ENCODE measurements around the gene PET100. TPM values are rescaled to one million over a fixed set of nuclear protein-coding genes. Genes with fewer than 3 reads are reported as not detected.

PET100 gene
- polyA plus RNA-seq, 1 donor (not counting 4 experiments of a cell fraction or from before 2014, with no cell fraction given): 85.8 TPM

DNA sequence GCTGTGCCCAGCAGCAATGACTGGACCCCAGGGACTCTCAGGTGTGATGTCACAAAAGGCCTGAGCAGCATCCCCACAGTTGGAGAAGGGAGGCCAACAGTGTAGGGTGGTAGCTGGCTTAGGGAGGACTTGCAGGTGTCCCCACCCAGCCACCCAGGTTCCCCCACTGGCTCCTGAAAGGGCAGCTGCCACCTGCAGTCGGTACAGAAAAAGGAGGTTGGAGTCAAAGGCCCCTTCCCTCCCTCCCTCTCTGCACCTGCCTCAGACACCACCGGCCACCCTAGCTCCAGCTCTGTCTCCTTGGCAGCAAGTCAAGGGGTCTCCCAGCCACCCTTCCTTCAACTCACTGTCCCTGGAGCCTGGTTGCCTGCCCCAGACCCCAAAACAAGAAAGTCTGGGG, 4.1 kb downstream of the PET100 start, which contains the start of gene PCP2:
TSS of gene PCP2 (minus strand) at position 22 of the 400 bp plus-strand sequence. CDS start 262 bp downstream, outside the sequence.
- DNase-seq (ENCODE audit: low read depth, low spot score): no peak
- Histone ChIP-seq H3K9ac (ENCODE audit: control insufficient read depth, extremely low read depth, insufficient read depth, low read length) (no peak within 1 kb of the TSS), H3K4me1 (ENCODE audit: control insufficient read depth, extremely low read depth, insufficient read depth, low read length) (peaks cover 9% of the 10 kb centered on the region), H3K36me3 (ENCODE audit: control insufficient read depth in 2 of 2, extremely low read depth in 1 of 2, insufficient read depth in 2 of 2, low read length in 2 of 2) (peaks cover 0 to 5% of the 10 kb centered on the region in 2 experiments), H3K4me2 (ENCODE audit: control insufficient read depth, extremely low read depth, insufficient read depth, low read depth, low read length) (no peak within 1 kb of the TSS), H3K9me1 (ENCODE audit: control insufficient read depth, extremely low read depth, insufficient read depth, low read length) (no peaks in the 10 kb centered on the region), H2AFZ (ENCODE audit: control insufficient read depth, low read length) (no peak within 1 kb of the TSS), H3K27me3 (ENCODE audit: control insufficient read depth, extremely low read depth, insufficient read depth, low read length) (no peaks in the 10 kb centered on the region), H3K9me3 (ENCODE audit: control insufficient read depth, low read depth, low read length) (no peaks in the 10 kb centered on the region), H4K20me1 (ENCODE audit: control insufficient read depth, extremely low read depth, insufficient read depth, low read length) (no peaks in the 10 kb centered on the region), H3K79me2 (ENCODE audit: control insufficient read depth, insufficient read depth, low read length) (peaks cover 33% of the 10 kb centered on the region), H3K4me3 (ENCODE audit: control insufficient read depth in 2 of 3, extremely low read depth in 1 of 3, insufficient read depth in 2 of 3, low read depth in 1 of 3, low read length in 3 of 3) (no peak within 1 kb of the TSS), H3K27ac (ENCODE audit: control insufficient read depth, insufficient read depth, low read length) (no peak within 1 kb of the TSS)
- TF ChIP-seq EZH2 (IDR thresholded peaks at IDR 0.05; ENCODE audit: low read length): no peak
- TF ChIP-seq, protein P1, sequence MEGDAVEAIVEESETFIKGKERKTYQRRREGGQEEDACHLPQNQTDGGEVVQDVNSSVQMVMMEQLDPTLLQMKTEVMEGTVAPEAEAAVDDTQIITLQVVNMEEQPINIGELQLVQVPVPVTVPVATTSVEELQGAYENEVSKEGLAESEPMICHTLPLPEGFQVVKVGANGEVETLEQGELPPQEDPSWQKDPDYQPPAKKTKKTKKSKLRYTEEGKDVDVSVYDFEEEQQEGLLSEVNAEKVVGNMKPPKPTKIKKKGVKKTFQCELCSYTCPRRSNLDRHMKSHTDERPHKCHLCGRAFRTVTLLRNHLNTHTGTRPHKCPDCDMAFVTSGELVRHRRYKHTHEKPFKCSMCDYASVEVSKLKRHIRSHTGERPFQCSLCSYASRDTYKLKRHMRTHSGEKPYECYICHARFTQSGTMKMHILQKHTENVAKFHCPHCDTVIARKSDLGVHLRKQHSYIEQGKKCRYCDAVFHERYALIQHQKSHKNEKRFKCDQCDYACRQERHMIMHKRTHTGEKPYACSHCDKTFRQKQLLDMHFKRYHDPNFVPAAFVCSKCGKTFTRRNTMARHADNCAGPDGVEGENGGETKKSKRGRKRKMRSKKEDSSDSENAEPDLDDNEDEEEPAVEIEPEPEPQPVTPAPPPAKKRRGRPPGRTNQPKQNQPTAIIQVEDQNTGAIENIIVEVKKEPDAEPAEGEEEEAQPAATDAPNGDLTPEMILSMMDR (optimal IDR thresholded peaks at IDR 0.05 in 1 of 3, IDR thresholded peaks at IDR 0.05 in 1 of 3, conservative IDR thresholded peaks at IDR 0.05 in 1 of 3; ENCODE audit: extremely low read depth in 1 of 3, insufficient read depth in 2 of 3, low read length in 3 of 3): no peak
- no peak for FAIRE-seq
- dilution Hi-C loops (cut with MboI; ENCODE audit: extremely low pct_ligation_motif_present, low sequenced_read_pairs): no loop called here

GRCh38 chr19:7635670-7636069, 6.1 kb downstream of the PET100 start:
- no peaks in the 10 kb centered on the region for H3K9me1 ChIP-seq (ENCODE audit: control insufficient read depth, extremely low read depth, insufficient read depth, low read length)
- dilution Hi-C loops (cut with MboI; ENCODE audit: extremely low pct_ligation_motif_present, low sequenced_read_pairs): no loop called here
- FAIRE-seq: no peak

More at GRCh38 chr19:7635670-7636069, 6.1 kb downstream of the PET100 start:
- Histone ChIP-seq H3K9me3 (ENCODE audit: control insufficient read depth, low read depth, low read length) (no peaks in the 10 kb centered on the region), H3K4me2 (ENCODE audit: control insufficient read depth, extremely low read depth, insufficient read depth, low read depth, low read length) (no peak overlapping the region), H3K36me3 (ENCODE audit: control insufficient read depth in 2 of 2, extremely low read depth in 1 of 2, insufficient read depth in 2 of 2, low read length in 2 of 2) (peaks cover 5 to 14% of the 10 kb centered on the region in 2 experiments), H3K4me3 (ENCODE audit: control insufficient read depth in 2 of 3, extremely low read depth in 1 of 3, insufficient read depth in 2 of 3, low read depth in 1 of 3, low read length in 3 of 3) (no peak overlapping the region), H2AFZ (ENCODE audit: control insufficient read depth, low read length) (no peak overlapping the region), H3K27ac (ENCODE audit: control insufficient read depth, insufficient read depth, low read length) (no peak overlapping the region), H3K4me1 (ENCODE audit: control insufficient read depth, extremely low read depth, insufficient read depth, low read length) (peaks cover 3% of the 10 kb centered on the region), H3K27me3 (ENCODE audit: control insufficient read depth, extremely low read depth, insufficient read depth, low read length) (no peaks in the 10 kb centered on the region), H3K9ac (ENCODE audit: control insufficient read depth, extremely low read depth, insufficient read depth, low read length) (no peak overlapping the region), H4K20me1 (ENCODE audit: control insufficient read depth, extremely low read depth, insufficient read depth, low read length) (no peaks in the 10 kb centered on the region), H3K79me2 (ENCODE audit: control insufficient read depth, insufficient read depth, low read length) (peaks cover 24% of the 10 kb centered on the region)
- DNase-seq (ENCODE audit: low read depth, low spot score): no peak
- no peak for TF ChIP-seq EZH2 (IDR thresholded peaks at IDR 0.05; ENCODE audit: low read length)
- TF ChIP-seq, protein P1 (optimal IDR thresholded peaks at IDR 0.05 in 1 of 3, IDR thresholded peaks at IDR 0.05 in 1 of 3, conservative IDR thresholded peaks at IDR 0.05 in 1 of 3; ENCODE audit: extremely low read depth in 1 of 3, insufficient read depth in 2 of 3, low read length in 3 of 3): no peak
